ENCODE measurements around the gene GPR82. TPM values are rescaled to one million over a fixed set of nuclear protein-coding genes. Genes with fewer than 3 reads are reported as not detected.

Gene GPR82
- total and polyA plus RNA-seq, 7 donors, result under 0.01 to 2.1 (median 0.49) TPM; not detected in 1

- H3K27ac ChIP-seq, result no peak overlapping the region
- H3K9me3 ChIP-seq, result no peaks in the 10 kb centered on the region
- DNase-seq, result no peak
- H3K4me1 ChIP-seq, result no peaks in the 10 kb centered on the region
- H3K27me3 ChIP-seq, result no peaks in the 10 kb centered on the region
- H3K36me3 ChIP-seq, result no peaks in the 10 kb centered on the region
- TF ChIP-seq CTCF (IDR thresholded peaks at IDR 0.05) (no peak), POLR2AphosphoS5 (IDR thresholded peaks at IDR 0.05) (no peak), POLR2A (IDR thresholded peaks at IDR 0.05) (no peak), EP300 (IDR thresholded peaks at IDR 0.05) (no peak)
- intact Hi-C loops (cut with DNase I), result no loop called here
- 61 to 69% methylated on average over 4 of the region's 4 CpGs for WGBS, 2 donors
- H3K4me3 ChIP-seq, result no peak overlapping the region
Observed at GRCh38 chrX:41686788-41687187, 37.2 kb upstream of the GPR82 start.

GRCh38 chrX:41688156-41688555, 35.8 kb upstream of the GPR82 start:
- TF ChIP-seq POLR2A (IDR thresholded peaks at IDR 0.05), result no peak
- TF ChIP-seq CTCF (IDR thresholded peaks at IDR 0.05), result no peak
- no peak for TF ChIP-seq EP300 (IDR thresholded peaks at IDR 0.05)
- no peak for TF ChIP-seq POLR2AphosphoS5 (IDR thresholded peaks at IDR 0.05)
- Histone ChIP-seq H3K9me3 (no peaks in the 10 kb centered on the region), H3K4me3 (no peak overlapping the region), H3K4me1 (no peaks in the 10 kb centered on the region), H3K27ac (no peak overlapping the region), H3K27me3 (no peaks in the 10 kb centered on the region), H3K36me3 (no peaks in the 10 kb centered on the region)
- 68 to 83% methylated on average over 2 of the region's 2 CpGs for WGBS, 2 donors
- intact Hi-C loops (cut with DNase I), result no loop called here
- DNase-seq, result no peak

- no peaks in the 10 kb centered on the region for H3K4me1 ChIP-seq
- intact Hi-C loops (cut with DNase I), result no loop called here
- H3K27me3 ChIP-seq, result no peaks in the 10 kb centered on the region
- DNase-seq, result no peak
- H3K9me3 ChIP-seq, result no peaks in the 10 kb centered on the region
- no peaks in the 10 kb centered on the region for H3K36me3 ChIP-seq
- TF ChIP-seq POLR2A (IDR thresholded peaks at IDR 0.05), result no peak
- no peak for TF ChIP-seq POLR2AphosphoS5 (IDR thresholded peaks at IDR 0.05)
- no peak for TF ChIP-seq CTCF (IDR thresholded peaks at IDR 0.05)
- no peak for TF ChIP-seq EP300 (IDR thresholded peaks at IDR 0.05)
- H3K4me3 ChIP-seq, result peak within 1 kb of the TSS in 1 of 4 donors; percentile 18
- 62 to 87% methylated on average over 8 of the region's 8 CpGs for WGBS, 2 donors
- H3K27ac ChIP-seq, result no peak within 1 kb of the TSS
Observed at GRCh38 chrX:41688835-41689234, 35.1 kb upstream of the GPR82 start, which contains the start of gene GPR34. GPR34 (plus strand) TSS chrX:41688973; CDS start chrX:41695634, 6,661 bp downstream.

GRCh38 chrX:41689711-41690110, 34.3 kb upstream of the GPR82 start:
- H3K9me3 ChIP-seq, result no peaks in the 10 kb centered on the region
- H3K4me3 ChIP-seq, result peak overlapping the region in 1 of 4 donors; percentile 18
- H3K27me3 ChIP-seq, result no peaks in the 10 kb centered on the region
- H3K36me3 ChIP-seq, result no peaks in the 10 kb centered on the region
- H3K27ac ChIP-seq, result no peak overlapping the region
- no peaks in the 10 kb centered on the region for H3K4me1 ChIP-seq
- 87 to 90% methylated on average over 3 of the region's 3 CpGs for WGBS, 2 donors
- TF ChIP-seq EP300 (IDR thresholded peaks at IDR 0.05), result no peak
- TF ChIP-seq POLR2A (IDR thresholded peaks at IDR 0.05), result no peak
- no peak for TF ChIP-seq CTCF (IDR thresholded peaks at IDR 0.05)
- TF ChIP-seq POLR2AphosphoS5 (IDR thresholded peaks at IDR 0.05), result no peak
- no peak for DNase-seq
- intact Hi-C loops (cut with DNase I), result no loop called here

GRCh38 chrX:41692162-41692749, 31.7 kb upstream of the GPR82 start:
- TF ChIP-seq POLR2AphosphoS5 (IDR thresholded peaks at IDR 0.05), result no peak
- TF ChIP-seq CTCF (IDR thresholded peaks at IDR 0.05), result no peak
- no peak for TF ChIP-seq EP300 (IDR thresholded peaks at IDR 0.05)
- H3K4me3 ChIP-seq, result no peak overlapping the region
- intact Hi-C loops (cut with DNase I), result no loop called here

More at GRCh38 chrX:41692162-41692749, 31.7 kb upstream of the GPR82 start:
- H3K9me3 ChIP-seq, result no peaks in the 10 kb centered on the region
- no peak for DNase-seq
- H3K27me3 ChIP-seq, result no peaks in the 10 kb centered on the region
- 50 to 91% methylated on average over 1 of the region's 1 CpG for WGBS, 2 donors
- H3K4me1 ChIP-seq, result no peaks in the 10 kb centered on the region
- H3K27ac ChIP-seq, result peak overlapping the region in 1 of 4 donors; percentile 24
- H3K36me3 ChIP-seq, result no peaks in the 10 kb centered on the region
